CD4-positive, alpha-beta T cell (primary cell): Measurements from ENCODE around the gene ERCC5. TPM values are rescaled to one million over a fixed set of nuclear protein-coding genes. Genes with fewer than 3 reads are reported as not detected.

Experiments used
- ATAC-seq: fragments of 200-7000 bp; cut with Tn5 transposase; one replicate; pipeline ENCODE4 v1.10.0; 2022; ENCODE audit warnings: mild to moderate bottlenecking; ENCODE audit not compliant: poor library complexity
- CTCF ChIA-PET: fragments of 350-600 bp; sonication (Branson Sonifier 250); formaldehyde crosslinking; loops from one replicate; lab custom pipeline; 2021; ENCODE audit warnings: antibody characterized with exemption, inconsistent platforms; lab: Charles Lee
- POLR2A ChIA-PET: fragments of 350-600 bp; sonication (Branson Sonifier 250); formaldehyde crosslinking; loops from one replicate; lab custom pipeline; 2021; ENCODE audit warnings: antibody characterized with exemption, inconsistent platforms; lab: Charles Lee
- DNase-seq, 14 experiments: peaks; one replicate each; pipeline ENCODE4 v3.0.0-alpha.2; 2013 to 2020; ENCODE audit warnings: mixed read lengths in 2 of 14
- H3K27ac ChIP-seq, 2 donors: one replicate each; pipeline versions ENCODE4 v1.5.1 to v1.7.0; 2013; ENCODE audit warnings: low read length in 2 of 2, low read depth in 1 of 2, mild to moderate bottlenecking in 1 of 2
- H3K27me3 ChIP-seq, 2 experiments: 1 replicate in 1 of 2; 2 replicates in 1 of 2; pipeline versions ENCODE4 v1.6.1 to v1.7.0; 2013; ENCODE audit warnings: low read length in 2 of 2, control low read depth in 1 of 2, mild to moderate bottlenecking in 1 of 2, moderate library complexity in 1 of 2; ENCODE audit not compliant: insufficient read depth in 2 of 2, control insufficient read depth in 1 of 2
- H3K36me3 ChIP-seq: one replicate; pipeline ENCODE4 v1.6.1; 2013; ENCODE audit warnings: low read length, control low read depth; ENCODE audit not compliant: insufficient read depth
- H3K4me1 ChIP-seq: one replicate; pipeline ENCODE4 v1.6.1; 2013; ENCODE audit warnings: low read length, control low read depth; ENCODE audit not compliant: insufficient read depth
- H3K4me3 ChIP-seq: one replicate; pipeline ENCODE4 v1.5.1; 2013; ENCODE audit warnings: mild to moderate bottlenecking, low read length, moderate library complexity
- H3K9me3 ChIP-seq, 2 experiments: 1 replicate in 1 of 2; 2 replicates in 1 of 2; pipeline versions ENCODE4 v1.6.1 to v1.7.0; 2013; ENCODE audit warnings: low read length in 2 of 2, mild to moderate bottlenecking in 2 of 2, control low read depth in 1 of 2, moderate library complexity in 1 of 2; ENCODE audit not compliant: control insufficient read depth in 1 of 2, insufficient read depth in 1 of 2
- H3K27ac Mint-ChIP-seq: one replicate; pipeline ENCODE4 v1.8.0; 2020; ENCODE audit warnings: mixed read lengths
- H3K27me3 Mint-ChIP-seq: one replicate; pipeline ENCODE4 v1.8.0; 2021; ENCODE audit warnings: mixed read lengths
- H3K36me3 Mint-ChIP-seq: one replicate; pipeline ENCODE4 v1.8.0; 2021; ENCODE audit warnings: low read depth, mixed read lengths
- H3K4me1 Mint-ChIP-seq: one replicate; pipeline ENCODE4 v1.8.0; 2021; ENCODE audit warnings: low read depth, mixed read lengths
- H3K4me3 Mint-ChIP-seq: one replicate; pipeline ENCODE4 v1.8.0; 2020; ENCODE audit warnings: mild to moderate bottlenecking, mixed read lengths
- H3K9me3 Mint-ChIP-seq: one replicate; pipeline ENCODE4 v1.8.0; 2020; ENCODE audit warnings: mixed read lengths
- intact Hi-C, 2 experiments: fragments of 100-400 bp; cut with DNase I in 1 of 2; cut with micrococcal nuclease in 1 of 2; formaldehyde crosslinking; loops; one replicate each; pipeline versions ENCODE4 v1.15.1 to v1.9.0; 2023 to 2025; cut with DNase I, micrococcal nuclease
- total RNA-seq, 174 experiments: library from RNA in 2 of 174; stranded (reverse) in 2 of 174; gene quantifications; one replicate each; pipeline ENCODE4 v1.2.3 and lab custom pipeline; 2021 to 2026
- TF ChIP-seq, protein P1 (sequence below): fragments of 200-600 bp; IDR thresholded peaks from one replicate; pipeline ENCODE4 v1.8.0; 2022; ENCODE audit warnings: antibody characterized with exemption, mild to moderate bottlenecking

Gene ERCC5
- total RNA-seq, 2 experiments from 2014 or later: 129 to 136 TPM

DNA sequence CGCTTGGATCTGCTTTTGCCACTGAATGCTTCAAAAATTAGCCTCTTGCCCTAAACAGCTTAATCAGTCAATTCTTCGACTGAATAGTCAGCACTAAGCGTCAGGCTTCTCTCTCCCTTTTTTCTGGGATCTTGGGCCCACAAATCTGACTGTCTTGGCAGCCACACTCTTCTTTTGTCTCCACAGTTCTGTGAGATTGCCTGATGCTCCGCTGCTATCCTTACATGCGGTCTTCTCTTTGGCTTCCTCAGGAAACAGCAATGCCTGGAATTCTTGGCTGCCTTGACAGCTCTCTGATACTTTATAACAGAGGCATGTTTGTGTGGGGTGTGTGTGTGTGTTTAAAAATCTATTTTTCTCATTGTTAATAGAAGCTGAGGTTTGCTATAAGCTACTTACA lies 32.6 kb downstream of the ERCC5 start:
- intact Hi-C loops: no loop called here
- Histone ChIP-seq H3K4me1 (no peaks in the 10 kb centered on the region), H3K27me3 (no peaks in the 10 kb centered on the region), H3K9me3 (no peaks in the 10 kb centered on the region), H3K36me3 (peaks cover 37% of the 10 kb centered on the region), H3K4me3 (no peak overlapping the region), H3K27ac (no peak overlapping the region)
- Mint-ChIP-seq H3K4me3 (no peak overlapping the region), H3K27me3 (no peaks in the 10 kb centered on the region), H3K36me3 (peaks cover 59% of the 10 kb centered on the region), H3K9me3 (no peaks in the 10 kb centered on the region), H3K27ac (no peak overlapping the region), H3K4me1 (no peaks in the 10 kb centered on the region)
- ChIA-PET POLR2A (no interaction called here), CTCF (no interaction called here)
- ATAC-seq: no peak
- DNase-seq: no peak
- TF ChIP-seq, protein P1, sequence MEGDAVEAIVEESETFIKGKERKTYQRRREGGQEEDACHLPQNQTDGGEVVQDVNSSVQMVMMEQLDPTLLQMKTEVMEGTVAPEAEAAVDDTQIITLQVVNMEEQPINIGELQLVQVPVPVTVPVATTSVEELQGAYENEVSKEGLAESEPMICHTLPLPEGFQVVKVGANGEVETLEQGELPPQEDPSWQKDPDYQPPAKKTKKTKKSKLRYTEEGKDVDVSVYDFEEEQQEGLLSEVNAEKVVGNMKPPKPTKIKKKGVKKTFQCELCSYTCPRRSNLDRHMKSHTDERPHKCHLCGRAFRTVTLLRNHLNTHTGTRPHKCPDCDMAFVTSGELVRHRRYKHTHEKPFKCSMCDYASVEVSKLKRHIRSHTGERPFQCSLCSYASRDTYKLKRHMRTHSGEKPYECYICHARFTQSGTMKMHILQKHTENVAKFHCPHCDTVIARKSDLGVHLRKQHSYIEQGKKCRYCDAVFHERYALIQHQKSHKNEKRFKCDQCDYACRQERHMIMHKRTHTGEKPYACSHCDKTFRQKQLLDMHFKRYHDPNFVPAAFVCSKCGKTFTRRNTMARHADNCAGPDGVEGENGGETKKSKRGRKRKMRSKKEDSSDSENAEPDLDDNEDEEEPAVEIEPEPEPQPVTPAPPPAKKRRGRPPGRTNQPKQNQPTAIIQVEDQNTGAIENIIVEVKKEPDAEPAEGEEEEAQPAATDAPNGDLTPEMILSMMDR: no peak

DNA sequence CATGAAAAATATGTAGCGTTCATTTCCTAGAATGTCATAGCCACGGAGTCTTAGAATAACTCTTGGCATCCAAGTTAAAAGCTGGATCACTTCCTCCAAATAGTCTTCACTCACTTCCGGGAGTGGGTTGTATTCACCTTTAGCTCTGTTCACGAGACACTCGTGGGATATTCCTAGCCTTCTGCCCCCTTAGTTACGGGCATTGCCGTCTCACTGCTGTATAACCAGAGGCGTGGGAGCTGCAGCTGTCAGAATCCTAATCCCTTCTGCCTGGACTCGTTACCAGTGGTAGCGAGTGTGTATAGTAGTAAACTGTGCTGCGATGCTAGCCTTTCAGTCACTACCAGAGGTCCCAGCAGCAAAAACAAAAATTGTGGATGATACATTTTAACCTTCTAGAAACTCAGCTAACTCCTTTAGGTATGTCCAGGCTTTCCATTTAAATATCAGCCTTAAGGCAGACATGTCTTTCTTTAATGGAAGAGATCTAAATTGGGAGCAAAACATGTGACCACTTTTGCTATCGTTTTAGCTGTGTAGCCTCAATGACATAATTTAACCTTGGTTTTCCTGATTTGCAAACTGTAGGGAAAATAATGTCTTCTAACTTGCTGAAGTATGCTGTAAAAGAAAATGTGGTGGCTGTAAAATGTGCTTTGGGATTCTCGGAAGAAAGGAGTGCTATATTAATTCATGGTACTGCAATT lies 34.1 kb downstream of the ERCC5 start:
- no peak overlapping the region for H3K27ac ChIP-seq
- intact Hi-C loops: no loop called here
- H3K4me3 ChIP-seq: no peak overlapping the region
- no peaks in the 10 kb centered on the region for H3K27me3 ChIP-seq
- CTCF ChIA-PET: no interaction called here
- no peaks in the 10 kb centered on the region for H3K4me1 ChIP-seq
- no peaks in the 10 kb centered on the region for H3K9me3 Mint-ChIP-seq
- no peaks in the 10 kb centered on the region for H3K4me1 Mint-ChIP-seq
- POLR2A ChIA-PET: no interaction called here
- no peaks in the 10 kb centered on the region for H3K27me3 Mint-ChIP-seq
- no peak overlapping the region for H3K27ac Mint-ChIP-seq
- TF ChIP-seq, protein P1: no peak
- ATAC-seq: no peak
- no peak overlapping the region for H3K4me3 Mint-ChIP-seq
- no peaks in the 10 kb centered on the region for H3K9me3 ChIP-seq
- H3K36me3 ChIP-seq: peaks cover 29% of the 10 kb centered on the region
- DNase-seq: no peak
- peaks cover 50% of the 10 kb centered on the region for H3K36me3 Mint-ChIP-seq

DNA sequence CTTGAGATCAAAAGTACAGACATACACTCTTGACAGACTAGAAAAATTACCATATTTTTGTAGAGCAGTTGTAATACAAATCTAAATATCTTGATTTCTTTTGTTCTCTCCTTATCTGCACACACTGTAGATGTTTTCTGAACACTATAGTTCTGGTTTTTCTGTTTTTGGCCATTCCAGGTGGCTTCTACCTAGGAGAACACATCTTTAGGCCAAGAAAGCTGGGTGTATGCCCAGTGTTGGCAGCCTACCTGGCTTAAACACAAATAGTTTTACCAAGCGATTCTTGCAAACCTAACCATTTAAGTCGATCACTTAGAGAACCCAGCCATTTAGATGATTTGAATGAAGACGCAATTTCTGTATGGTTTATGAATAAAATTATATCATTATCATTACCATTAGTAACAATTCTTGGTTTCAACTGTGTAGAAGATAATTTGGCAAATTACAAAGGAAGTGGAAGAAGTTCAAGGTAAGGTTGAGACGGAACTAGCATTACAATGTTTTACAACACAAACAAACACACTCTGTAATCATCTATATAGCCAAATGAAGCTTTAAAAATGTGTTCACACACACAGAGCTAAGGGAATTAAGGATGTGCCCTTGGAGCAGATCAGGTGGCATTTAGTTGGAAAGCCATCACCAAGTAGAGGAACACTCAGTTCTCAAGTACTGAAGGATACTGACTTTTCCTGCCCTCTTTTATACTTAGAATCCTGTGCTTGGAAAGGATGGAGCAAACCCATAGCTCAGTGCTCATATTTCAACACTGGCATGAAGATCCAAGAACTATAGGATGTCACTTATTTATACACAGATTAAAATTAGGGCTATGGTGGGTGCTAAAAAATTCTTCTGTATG lies 36.2 kb downstream of the ERCC5 start:
- CTCF ChIA-PET: interaction anchor here (1.2 kb wide), 1 partner anchor 11 kb away, joined by 3 read pairs; no protein-coding TSS in a partner anchor
- no peak overlapping the region for H3K4me3 Mint-ChIP-seq

More for the DNA sequence above, 36.2 kb downstream of the ERCC5 start:
- TF ChIP-seq, protein P1: no peak
- intact Hi-C loops: no loop called here
- no peak for ATAC-seq
- no peaks in the 10 kb centered on the region for H3K27me3 ChIP-seq
- POLR2A ChIA-PET: no interaction called here
- Mint-ChIP-seq H3K4me1 (no peaks in the 10 kb centered on the region), H3K27me3 (no peaks in the 10 kb centered on the region), H3K27ac (no peak overlapping the region), H3K9me3 (no peaks in the 10 kb centered on the region), H3K36me3 (peaks cover 29% of the 10 kb centered on the region)
- H3K4me1 ChIP-seq: no peaks in the 10 kb centered on the region
- H3K4me3 ChIP-seq: no peak overlapping the region
- H3K27ac ChIP-seq: no peak overlapping the region
- no peaks in the 10 kb centered on the region for H3K9me3 ChIP-seq
- peaks cover 9% of the 10 kb centered on the region for H3K36me3 ChIP-seq
- DNase-seq: no peak
